ENCODE results near the gene FRG1.
"Not testable (repeated sequence)": the region's sequence is repeated elsewhere in the genome, so short reads cannot be mapped to it uniquely, and the experiment has no call there.

FRG1 gene

DNA sequence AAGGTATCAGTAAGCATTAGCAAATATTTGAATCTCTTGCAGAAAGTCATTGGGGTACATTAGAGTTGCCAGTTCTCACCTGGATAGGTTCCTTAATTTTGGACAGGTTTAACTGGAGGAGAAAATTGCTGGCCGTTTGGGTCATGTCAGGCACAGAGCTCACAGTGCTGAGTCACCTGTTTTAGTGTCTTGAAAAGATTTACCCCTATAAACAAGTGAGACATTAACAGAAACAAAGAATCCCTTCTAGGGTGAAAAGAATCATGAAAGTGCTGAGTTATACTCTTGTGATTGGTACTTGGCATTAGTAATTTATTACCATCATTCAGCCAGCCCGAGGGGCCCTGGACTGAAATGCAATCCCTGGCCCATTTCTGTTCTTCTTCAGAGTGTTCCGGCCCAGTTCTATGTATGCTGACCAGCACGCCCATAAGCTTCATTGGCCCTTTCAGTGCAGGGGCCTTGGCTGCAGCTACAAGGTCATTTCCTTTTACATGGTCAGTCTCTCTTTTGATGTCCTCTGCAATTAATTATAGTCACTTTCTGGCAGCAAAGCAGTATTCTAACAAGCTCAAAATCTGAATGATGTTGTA, 45.1 kb downstream of the FRG1 start:
- not testable (repeated sequence) for DNase-seq

DNA sequence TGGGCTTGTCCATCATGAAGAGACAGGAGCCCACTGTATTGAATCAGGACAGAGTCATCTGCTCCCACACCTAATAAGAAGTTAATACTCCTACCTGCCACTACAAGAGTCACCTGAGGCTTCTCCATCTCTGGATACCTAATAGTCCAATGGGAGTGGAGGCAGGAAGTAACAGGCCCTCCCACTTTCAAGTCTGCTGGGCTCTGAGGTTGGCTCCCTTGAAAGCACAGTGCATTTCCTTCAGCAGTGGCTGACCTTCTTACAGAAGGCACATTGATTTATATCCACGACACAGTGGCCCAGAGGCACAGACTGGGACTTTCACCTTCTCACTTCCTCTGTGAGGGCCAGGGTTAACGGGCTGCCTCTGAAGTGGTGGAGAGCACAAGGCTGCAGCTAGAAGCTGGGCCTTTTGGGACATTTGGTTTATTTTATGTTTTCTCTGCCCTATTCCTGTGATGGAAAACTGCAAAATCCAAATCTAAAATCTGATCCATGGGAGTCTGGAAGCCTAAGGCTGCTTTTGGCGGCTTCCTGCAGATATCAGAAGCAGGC, 48.3 kb downstream of the FRG1 start:
- DNase-seq, result no peak

DNA sequence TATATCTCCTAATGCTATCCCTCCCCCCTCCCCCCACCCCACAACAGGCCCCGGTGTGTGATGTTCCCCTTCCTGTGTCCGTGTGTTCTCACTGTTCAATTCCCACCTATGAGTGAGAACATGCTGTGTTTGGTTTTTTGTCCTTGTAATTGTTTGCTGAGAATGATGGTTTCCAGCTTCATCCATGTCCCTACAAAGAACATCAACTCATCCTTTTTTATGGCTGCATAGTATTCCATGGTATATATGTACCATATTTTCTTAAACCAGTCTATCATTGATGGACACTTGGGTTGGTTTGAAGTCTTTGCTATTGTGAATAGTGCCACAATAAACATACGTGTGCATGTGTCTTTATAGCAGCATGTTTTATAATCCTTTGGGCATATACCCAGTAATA, 49.3 kb downstream of the FRG1 start:
- not testable (repeated sequence) for DNase-seq

Measured in activated CD4-positive, alpha-beta T cell treated with anti-CD3 and anti-CD28 coated beads, Interleukin-2, amount 50 U/mL, for 48 hours (primary cell).